HG02588 (cell line): ENCODE measurements around the gene TAS2R60.
"Not testable (repeated sequence)": the region's sequence is repeated elsewhere in the genome, so short reads cannot be mapped to it uniquely, and the experiment has no call there.

ENCODE experiments used
- ATAC-seq: cut with Tn5 transposase; IDR thresholded peaks from one replicate; pipeline ENCODE4 v1.9.1; 2021; ENCODE audit warnings: mild to moderate bottlenecking, moderate library complexity; ENCODE audit not compliant: unreplicated experiment

Gene TAS2R60

GRCh38 chr7:143410521-143411004, 32.7 kb upstream of the TAS2R60 start:
- no peak for ATAC-seq

- no peak for ATAC-seq
Observed at GRCh38 chr7:143411976-143412708, 31.1 kb upstream of the TAS2R60 start.

GRCh38 chr7:143413123-143413522, 30.1 kb upstream of the TAS2R60 start:
- no peak for ATAC-seq

- not testable (repeated sequence) for ATAC-seq
Observed at GRCh38 chr7:143415209-143415608, 28.0 kb upstream of the TAS2R60 start.

- ATAC-seq, result no peak
Observed at GRCh38 chr7:143415742-143416397, 27.4 kb upstream of the TAS2R60 start.

GRCh38 chr7:143416565-143417149, 26.6 kb upstream of the TAS2R60 start:
- no peak for ATAC-seq

GRCh38 chr7:143417734-143418383, 25.4 kb upstream of the TAS2R60 start:
- ATAC-seq, result no peak

- ATAC-seq, result no peak
Observed at GRCh38 chr7:143418681-143419458, 24.4 kb upstream of the TAS2R60 start.

GRCh38 chr7:143419880-143420279, 23.4 kb upstream of the TAS2R60 start:
- no peak for ATAC-seq

- not testable (repeated sequence) for ATAC-seq
Observed at GRCh38 chr7:143420624-143421023, 22.6 kb upstream of the TAS2R60 start.

GRCh38 chr7:143422033-143422432, 21.2 kb upstream of the TAS2R60 start:
- no peak for ATAC-seq

- not testable (repeated sequence) for ATAC-seq
Observed at GRCh38 chr7:143424476-143424875, 18.8 kb upstream of the TAS2R60 start.

GRCh38 chr7:143426479-143427142, 16.6 kb upstream of the TAS2R60 start:
- no peak for ATAC-seq

GRCh38 chr7:143429770-143430698, 13.2 kb upstream of the TAS2R60 start:
- ATAC-seq, result no peak

GRCh38 chr7:143431109-143431508, 12.1 kb upstream of the TAS2R60 start:
- ATAC-seq, result no peak

GRCh38 chr7:143433759-143434158, 9.5 kb upstream of the TAS2R60 start:
- no peak for ATAC-seq

GRCh38 chr7:143434660-143435059, 8.6 kb upstream of the TAS2R60 start:
- ATAC-seq, result no peak

- no peak for ATAC-seq
Observed at GRCh38 chr7:143435266-143435665, 8.0 kb upstream of the TAS2R60 start.

GRCh38 chr7:143436325-143436946, 6.8 kb upstream of the TAS2R60 start:
- ATAC-seq, result peak; percentile 85
